ENCODE results near the gene SIRPB2.
"Not testable (repeated sequence)": the region's sequence is repeated elsewhere in the genome, so short reads cannot be mapped to it uniquely, and the experiment has no call there.

SIRPB2 gene

DNA sequence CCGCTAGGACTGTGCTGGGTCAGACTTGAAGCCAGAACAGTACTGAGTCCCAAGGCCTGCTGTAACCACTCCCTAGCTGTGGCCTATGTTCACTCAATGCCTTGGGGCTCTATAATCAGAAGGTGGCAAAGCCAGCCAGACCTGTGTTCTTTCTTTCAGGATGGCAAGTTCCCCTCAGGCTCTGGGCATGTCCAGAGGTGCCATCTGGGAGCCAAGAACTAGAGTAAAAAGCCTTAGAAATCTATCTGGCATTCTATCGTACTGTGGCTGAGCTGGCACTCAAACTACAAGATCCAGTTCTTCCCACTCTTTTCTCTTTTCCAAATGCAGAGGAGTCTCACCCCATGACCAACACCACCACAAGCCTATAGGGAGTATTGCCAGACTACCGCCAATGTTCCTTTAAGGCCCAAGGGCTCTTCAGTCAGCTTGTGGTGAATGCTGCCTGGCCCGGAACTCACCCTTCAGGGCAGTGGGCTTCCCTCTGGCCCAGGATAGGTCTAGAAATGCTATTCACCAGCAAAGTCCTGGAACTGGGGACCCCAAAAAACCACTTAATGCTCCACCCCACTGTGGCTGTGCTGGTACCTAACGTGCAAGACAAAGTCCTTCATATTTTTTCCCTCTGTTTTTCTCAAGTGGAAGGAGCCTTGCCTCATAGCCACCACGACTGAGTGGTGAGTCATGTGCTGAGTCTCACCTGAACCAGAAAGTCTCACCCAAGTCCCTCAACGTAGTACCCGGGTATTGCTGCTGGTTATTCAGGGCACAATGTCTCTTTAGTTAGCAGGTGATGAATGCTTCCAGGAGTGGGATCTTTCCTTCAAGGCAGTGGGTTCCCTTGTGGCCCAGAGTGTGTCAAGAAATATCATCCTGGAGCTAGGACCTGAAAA is 8.6 kb upstream of the SIRPB2 start:
- no peak for DNase-seq

DNA sequence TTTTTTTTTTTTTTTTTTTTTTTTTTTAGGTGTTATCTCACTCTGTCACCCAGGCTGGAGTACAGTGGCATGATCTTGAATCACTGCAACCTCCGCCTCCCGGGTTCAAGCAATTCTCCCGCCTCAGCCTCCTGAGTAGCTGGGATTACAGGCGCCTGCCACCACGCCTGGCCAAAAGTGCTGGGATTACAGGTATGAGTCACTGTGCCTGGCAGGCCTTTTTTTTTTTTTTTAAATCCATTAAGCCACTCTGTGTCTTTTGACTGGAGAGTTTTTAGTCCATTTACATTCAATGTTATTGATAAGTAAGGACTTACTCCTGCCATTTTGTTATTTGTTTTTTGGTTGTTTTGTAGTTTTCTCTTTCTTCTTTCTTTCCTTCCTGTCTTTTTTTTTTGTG is 6.2 kb upstream of the SIRPB2 start:
- DNase-seq = not testable (repeated sequence)

DNA sequence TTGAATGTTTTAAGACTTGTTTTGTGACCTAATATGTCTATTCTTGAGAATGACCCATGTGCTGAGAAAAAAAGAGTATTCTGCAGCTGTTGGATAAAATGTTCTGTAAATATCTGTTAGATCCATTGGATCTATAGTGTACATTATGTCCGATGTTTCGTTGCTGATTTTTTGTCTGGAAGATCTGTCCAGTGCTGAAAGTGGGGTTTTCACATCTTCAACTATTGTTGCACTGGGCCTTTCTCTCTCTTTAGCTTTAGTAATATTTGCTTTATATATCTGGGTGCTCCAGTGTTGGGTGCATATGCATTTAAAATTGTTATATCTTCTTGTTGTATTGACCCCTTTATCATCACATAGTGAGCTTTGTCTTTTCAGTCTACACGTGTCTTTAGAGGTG is 5.7 kb upstream of the SIRPB2 start:
- no peak for DNase-seq

DNA sequence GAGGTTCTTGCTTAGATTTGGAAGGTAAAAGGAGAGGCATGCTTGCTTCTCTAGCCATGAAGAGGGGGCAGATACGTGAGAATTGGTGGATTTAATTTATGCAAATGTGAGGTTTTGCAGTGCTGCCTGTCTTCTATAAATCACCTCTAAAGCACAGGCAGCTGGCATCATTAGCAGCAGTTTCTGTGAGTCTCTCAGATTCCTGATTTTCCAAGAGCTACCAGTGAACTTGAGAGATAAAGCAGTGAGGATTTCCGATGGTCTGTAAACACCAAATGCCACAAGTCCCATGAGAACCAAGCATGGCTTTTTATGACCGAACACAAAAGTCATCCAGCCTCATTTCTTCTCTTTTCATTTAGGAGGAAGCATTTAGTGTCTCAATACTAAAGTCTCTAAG is 3.2 kb upstream of the SIRPB2 start:
- DNase-seq = no peak

DNA sequence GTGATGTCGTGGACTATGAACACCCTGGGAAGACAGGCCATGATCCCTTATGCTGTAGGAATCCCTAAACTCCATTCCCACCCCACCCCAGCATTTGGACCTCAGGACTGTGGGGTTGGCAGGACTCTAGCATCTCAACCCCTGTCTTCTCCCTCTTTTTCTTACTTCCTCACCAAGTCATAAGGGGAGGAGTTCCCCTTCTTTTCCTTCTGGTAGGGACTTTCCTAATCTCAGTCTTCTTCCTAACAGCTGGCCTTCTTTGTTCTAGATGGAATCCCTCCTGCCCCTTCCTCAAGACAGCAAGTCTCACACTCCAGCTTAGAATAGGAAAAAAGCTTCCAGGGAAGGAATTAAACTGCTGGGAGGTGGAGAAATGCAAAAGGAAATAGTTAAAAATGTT is 2.3 kb upstream of the SIRPB2 start:
- DNase-seq = no peak

DNA sequence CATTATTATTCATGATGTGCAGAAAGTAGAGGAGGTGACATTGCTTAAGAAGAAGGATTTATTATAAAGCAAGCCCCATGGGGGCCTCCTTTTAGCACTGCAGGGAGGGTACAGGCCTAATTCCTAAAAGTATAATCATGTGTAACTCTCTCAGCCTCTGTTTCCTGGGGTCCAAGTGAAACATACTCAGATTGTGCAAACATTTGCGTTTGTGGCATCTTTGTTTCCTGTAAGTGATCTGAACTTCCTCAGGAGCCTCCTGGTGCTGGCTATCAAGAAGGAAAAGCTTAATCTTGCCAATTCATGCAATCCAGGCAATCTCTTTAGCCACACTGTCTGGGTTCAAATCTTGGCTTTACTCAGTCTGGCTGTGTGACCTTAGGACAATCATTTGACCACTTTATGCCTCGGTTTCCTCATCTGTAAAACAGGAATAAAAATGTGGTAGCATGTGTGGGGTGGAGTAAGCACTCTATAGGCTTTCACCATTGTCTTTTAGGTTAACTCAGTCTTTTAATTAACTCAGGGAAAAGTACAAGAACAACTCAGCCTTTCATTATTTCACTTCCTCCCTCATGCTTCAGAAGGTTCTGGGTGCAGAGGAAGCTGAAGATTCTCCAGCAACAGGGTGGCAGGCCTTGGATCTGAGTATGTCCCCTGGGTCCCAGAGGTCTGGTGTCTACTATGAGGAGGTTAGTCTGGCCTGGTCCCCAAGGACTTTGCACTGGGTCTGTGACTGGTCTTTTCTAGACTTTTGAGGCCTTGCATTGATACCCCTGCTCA is 831 bp upstream of the SIRPB2 start:
- no peak for DNase-seq

DNA sequence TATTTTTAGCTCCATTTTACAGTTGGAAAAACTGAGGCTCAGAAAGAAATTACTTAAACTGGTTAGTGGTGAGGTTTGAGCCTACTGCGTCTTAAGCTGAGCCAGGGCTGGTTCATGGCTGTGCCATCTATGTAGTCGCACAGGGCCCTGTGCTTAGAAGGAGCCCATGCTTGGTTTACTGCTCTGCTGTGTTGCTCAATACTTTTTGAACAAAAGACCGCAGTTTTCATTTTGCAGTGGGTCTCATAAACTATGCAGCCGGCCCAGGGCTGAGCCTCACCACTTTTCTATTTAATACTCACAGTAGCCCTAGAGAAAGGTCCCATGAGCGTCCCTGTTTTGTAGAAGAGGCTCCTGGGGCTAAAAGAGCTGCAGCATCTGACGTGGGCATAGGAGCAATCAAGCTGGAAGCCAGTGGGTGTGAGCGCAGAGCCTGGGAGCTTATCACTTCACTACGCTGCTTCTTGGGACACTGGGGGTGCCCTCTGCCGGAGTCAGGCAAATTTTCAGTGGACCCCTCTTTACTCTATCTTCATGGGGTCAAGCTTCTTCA is 501 bp downstream of the SIRPB2 start:
- DNase-seq = no peak

DNA sequence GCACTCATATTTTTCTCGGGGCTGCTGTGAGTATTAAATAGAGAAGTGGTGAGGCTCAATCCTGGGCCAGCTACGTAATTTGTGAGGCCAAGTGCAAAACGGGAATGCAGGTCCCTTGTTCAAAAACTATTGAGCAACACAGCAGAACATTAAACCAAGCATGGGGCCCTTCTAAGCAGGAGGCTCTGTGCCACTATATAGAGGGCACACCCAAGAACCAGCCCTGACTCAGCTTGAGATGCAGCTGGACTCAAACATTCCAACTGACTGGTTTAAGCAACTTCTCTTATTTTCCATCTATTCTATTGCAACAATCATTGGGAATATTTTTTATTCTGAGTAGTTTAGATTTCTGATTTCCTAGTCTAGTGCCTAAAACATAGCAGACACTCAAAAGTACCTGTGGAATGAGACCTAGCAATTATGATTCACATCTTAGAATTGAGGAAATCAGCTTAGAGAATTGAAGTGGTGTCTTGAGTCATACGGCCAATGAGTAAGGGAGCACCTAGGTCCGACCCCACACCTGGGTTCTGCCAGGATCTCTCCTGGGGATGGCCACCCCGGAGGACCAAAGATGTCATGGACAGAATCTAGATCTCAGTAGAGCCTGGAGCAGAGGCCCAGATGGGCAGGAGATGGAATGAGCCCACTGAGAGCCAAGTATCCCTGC is 1.3 kb downstream of the SIRPB2 start:
- no peak for DNase-seq

DNA sequence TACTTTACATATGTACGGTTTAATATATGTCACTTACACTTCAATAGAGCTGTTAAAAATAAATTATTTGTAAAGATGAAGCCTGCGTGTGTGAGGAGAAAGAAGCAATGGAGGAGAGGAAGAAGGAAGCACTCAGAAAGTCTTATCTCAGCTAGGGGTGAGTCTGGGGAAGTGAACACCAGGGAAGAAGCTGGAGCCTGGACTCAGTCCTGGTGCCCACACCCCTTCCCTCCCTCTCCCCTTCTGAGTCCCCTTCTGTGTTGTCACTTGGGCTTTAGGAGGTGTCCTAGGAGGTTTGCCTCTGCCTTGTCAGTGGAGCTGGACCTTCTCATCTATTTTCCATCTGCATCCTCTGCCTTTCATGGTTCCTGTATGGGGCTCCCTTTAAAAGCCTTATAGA is 1.9 kb downstream of the SIRPB2 start:
- DNase-seq = no peak

DNA sequence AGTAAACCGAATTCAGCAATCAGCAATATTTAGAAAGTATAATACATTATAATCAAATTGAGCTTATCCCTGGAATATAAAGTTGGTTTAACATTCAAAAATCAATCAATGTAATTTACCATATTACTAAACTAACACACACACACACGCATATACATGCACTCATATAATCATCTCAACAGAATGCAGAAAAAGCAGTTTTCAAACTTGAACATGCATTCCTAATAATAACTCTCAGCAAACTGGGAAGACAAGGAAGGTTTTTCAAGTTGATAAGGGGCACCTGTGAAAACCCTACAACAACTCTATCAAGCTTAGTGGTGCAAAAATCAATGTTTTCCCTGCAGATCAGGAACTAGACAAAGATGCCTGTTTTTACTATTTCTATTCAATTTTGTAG is 4.7 kb downstream of the SIRPB2 start:
- no peak for DNase-seq

DNA sequence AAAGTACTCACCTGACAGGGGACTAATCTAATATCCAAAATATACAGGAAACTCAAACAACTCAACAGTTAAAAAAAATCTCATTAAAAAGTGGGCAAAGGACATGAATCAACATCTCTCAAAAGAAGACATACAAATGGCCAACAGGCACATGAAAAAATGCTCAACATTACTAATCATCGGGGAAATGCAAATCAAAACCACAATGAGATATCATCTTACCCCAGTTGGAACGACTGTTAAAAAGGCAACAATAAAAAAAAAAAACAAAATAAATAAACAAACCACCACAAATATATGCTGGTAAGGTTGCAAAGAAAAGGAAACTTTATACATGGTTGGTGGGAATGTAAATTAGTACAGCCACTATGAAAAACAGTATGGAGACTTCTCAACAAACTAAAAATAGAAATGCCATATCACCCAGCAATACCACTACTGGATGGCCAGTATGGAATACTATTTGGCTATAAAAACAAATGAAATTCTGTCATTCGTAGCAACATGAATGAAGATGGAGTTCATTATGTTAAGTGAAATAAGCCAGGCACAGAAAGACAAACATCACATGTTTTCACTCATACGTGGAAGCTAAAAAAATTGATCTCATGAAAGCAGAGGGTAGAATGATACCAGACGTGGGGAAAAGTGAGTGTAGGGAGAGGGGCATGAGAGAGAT is 6.6 kb downstream of the SIRPB2 start:
- no peak for DNase-seq

DNA sequence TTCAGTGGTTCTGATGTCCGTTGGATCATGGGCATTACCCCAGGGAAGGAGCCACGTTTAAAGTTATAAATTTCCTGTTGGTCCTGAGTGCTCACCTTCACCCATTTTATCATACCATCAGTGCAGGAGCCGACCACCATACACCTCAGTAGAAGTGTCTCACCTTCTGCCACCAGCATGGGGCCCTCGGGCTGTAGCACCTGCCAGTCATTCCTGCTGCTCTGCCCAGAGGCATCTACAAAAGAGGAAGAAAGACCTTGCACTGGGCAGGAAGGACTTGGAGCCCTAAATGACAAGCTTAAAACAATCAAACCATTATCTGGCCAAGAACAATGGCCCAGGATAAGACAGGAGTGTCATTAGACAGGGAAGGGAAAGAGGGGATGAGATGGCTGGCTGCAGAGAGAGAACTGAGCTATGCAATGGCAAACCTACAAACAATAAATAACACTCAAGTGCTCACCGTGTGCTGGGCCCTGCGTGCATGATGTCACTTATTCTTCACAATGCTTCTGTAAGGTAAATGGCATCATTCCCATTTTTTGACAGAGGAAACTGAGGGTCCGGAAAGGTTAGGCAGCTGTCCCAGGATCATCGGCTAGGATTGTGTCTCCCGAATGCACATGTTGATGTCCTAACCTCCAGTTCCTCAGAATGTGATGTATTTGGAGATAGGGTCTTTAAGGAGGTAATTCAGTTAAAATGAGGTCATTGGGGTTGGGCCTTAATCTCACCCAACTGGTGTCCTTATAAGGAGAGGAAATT is 11.2 kb downstream of the SIRPB2 start:
- no peak for DNase-seq

DNA sequence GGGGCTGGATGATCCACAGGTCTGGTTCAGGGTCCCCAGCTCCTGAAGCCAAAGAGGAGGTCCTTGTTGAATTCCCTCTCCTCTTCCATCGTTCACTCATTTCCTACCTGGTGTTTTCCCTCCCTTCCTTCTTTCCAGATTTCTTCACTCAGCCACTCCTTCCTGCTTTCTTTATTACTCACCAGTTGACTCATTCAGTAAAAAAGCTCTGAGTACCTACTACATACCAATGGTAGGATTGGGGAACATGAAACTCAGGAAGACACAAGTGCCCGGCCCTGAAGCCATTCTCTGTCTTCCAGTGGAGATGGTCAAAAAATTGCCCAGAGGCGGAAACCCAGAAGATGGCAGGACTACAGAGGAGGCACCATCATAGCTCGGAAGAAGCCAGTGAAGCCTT is 12.7 kb downstream of the SIRPB2 start:
- DNase-seq = no peak

DNA sequence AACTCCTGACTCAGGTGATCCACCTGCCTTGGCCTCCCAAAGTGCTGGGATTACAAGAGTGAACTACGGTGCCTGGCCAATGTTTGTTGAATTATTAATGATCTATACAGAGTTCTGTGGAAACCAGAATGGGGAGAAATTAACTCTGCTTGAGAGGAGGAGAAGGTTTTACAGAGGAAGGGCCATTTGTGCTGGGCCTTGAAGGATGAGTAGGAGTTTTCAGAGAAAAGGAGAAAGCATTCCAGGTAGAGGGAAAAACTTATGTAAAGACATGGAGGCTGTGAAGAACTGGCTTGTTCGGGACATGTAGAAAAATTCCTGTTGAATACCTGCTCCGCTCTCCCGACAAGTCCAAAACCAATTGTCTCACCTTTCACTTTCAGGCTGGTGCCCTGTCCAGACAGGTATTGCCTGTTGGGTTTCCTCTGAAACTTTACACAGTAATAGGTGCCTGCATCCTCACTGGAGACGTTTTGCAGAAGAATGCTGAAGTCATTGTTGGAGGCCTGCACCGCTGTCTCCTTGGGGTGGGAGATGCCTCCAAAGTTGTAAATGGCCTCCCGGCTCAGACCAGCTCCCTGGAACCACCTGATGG is 13.2 kb downstream of the SIRPB2 start:
- no peak for DNase-seq

DNA sequence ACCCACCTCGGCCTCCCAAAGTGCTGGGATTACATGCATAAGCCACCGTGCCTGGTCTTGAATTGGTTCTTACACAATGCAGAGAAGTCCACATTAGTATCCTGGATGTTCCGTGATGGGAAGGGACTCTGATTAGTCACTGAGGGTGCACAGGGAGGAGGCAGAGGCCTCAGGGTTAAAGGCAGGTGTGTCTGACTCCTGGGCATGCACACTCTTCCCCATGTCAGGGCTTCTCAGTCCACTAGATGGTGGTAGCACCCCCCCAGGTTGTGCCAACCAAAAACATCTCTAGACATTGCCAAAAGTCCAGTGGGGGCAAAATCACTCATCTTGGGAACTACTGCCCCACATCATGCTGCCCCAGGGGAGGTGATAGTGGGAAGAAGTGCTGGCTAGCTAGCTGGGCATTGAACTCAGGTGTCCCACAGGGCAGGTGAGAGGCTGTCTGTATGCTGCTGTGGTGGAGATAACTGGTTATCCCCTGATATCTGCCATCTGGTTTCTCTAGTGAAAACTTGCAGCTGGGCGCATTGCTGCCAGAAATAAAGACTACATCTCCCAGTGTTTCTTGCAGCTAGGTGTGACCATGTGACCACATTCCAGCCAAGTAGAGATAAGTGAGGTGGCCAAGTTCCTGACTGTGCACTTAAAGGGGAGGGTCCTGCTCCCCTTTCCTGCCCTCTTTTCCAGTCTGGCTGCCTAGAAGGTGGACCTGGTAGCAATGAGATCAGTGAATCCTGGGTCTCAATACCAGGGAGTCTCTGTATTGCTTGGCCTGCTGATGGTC is 16.2 kb downstream of the SIRPB2 start:
- DNase-seq = no peak

DNA sequence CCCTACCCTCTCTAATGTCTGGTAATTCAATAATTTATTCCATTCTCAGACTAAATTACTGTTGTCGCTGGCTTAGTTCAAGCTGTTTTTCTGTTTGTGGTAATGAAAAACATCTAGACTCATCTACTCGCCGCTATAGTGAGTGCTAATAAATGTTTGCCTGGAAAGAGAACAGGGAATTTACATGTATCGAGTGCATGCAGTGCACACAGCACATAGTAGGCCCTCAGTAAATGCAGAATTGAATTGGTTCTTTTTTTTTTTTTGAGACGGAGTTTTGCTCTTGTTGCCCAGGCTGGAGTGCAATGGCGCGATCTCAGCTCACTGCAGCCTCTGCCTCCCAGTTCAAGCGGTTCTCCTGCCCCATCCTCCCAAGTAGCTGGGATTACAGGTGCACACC is 16.9 kb downstream of the SIRPB2 start:
- no peak for DNase-seq

DNA sequence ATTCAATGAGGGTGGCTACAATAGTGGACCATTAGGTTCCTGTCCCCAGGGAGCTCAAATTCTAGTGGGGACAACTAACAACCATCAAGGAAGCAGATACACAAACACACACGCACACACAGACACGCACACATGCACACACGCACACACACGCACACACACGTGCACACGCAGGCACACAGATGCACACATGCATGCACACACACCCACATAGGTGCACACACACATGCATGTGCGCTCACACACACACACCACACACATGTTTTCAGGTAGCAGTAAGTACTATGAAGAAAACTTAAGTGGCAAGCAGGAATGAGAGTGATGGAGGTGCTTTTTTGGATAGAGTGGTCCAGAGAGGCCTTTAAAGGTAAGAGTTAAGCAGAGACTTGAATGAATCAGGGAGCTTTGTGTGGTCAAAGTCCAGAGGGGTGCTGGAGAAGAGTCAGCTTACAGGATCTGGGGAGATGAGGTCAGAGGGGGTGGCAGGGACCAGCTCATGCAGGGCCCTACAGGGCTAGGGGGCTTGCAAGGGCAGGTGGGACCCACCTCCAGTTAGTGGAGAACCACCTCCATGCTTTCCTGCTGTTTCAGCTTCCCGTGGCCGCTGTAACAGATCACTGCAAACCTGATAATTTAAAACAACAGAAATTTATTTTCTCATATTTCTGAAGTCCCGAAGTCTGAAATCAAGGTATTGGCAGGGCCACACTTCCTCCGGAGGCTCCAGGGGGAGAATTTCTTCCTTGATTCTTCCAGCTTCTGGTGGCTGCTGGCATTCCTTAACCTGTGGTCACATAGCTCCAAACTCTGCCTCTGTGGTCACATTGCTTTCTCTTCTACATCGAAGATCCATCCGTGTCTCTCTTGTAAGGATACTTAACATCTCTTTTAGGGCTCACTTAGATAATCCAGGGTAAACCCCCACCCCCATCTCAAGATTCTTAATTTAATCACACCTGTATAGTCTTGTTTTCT is 17.7 kb downstream of the SIRPB2 start:
- no peak for DNase-seq

DNA sequence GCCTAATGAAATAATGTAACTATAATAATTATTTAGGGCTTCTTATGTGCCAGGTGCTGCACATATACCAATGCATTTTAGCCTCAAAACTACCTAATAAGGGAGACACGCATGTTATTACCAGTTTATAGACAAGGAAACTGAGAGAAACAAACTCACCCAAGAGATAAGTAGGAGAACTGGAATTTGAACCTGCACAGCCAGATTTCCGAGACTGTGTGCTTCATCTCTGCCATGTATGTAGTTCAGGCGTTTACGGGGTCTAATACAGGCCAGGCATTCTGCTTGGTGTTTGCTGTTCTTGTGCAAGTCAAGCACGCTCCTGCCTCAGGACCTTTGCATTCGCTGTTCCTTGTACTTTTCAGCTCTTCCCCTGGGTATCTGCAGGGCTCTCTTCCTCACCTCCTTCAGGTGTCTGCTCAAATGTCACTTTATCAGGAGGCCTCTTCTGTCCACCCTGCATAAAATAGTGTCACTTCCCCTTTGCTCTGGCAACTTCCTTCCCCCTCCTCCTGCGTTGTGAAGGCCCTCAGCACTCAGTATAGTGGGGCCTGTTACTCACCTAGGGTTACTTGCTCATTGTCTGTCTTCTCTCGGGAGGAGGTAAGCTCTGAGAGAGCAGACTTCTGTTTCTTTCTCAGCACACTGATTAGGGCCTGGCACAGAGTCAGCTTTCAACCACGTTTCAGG is 18.5 kb downstream of the SIRPB2 start:
- no peak for DNase-seq

DNA sequence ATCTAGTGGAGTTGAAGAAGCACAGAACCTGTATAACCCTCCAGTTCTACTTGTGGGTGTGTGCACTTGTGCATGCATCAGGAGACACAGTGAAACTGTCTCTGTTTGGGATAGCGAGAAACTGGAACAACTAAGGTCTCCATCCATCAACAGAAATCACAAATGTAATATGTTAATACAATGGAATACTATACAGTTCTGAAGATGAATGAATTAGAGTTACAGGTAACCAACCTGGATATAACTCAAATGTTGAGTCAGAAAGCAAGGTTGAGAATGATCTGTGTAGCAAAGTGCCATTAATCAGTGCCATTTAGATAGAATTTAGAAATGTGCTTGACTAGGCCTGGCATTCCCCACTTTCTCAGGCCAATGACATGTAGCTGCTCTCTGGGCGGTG is 20.0 kb downstream of the SIRPB2 start:
- no peak for DNase-seq

All from DMS79 (cell line).